ENCODE data around the gene INTS2.
A peak's percentile ranks its signal among the peaks of the same experiment; 100 is the strongest.
"Not testable (repeated sequence)": the region's sequence is repeated elsewhere in the genome, so short reads cannot be mapped to it uniquely, and the experiment has no call there.

INTS2 gene

DNA sequence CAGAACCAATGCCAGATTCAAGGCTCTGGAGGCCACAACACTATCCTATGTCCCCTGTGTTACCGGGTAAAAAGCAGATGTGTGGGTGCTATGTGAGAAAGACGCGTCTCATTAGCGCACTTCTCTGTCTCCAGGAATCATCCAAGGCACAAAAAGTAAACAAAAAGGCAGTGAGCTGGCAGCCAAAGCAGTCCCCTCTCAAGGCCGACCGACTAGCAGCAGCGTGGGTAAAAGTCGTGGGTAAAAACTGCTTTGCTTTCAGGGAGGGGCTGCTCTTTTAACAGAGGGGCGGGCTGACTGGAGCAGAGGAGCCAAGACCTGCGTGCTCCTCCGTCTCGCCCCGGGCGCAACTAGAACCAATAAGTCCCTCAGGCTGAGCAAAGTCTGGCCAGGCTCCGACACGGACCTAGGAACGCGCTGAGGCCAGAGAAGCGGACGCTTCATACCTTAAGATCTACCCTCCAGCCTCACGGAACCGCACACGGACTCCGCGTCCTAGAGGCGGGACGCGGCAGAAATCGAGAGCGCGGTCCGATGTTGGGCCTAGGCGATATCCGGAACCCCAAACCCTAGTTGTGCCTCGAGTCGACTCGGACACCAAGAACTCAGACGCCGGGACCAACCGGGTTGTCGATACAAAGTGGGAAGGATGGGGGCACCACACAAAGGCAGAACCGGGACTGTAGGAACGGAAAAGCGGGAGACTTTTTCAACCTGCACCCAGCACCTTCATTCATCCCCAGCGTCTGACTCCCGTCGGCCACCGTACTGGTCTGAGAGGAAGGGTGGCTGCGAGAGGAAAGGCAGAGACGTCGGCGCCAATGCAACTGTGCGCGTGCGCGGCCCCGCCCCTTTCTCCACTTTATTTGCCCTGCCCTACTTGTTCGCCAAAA, at the start of gene INTS2:
INTS2 (minus strand) TSS at position 775 of the 893 bp plus-strand sequence. CDS start 1,338 bp downstream, outside the sequence.
- DNase-seq (ENCODE audit: low read depth), result peak; percentile 95

GRCh38 chr17:61974115-61974514, 46.3 kb upstream of the INTS2 start:
- DNase-seq (ENCODE audit: low read depth), result no peak

- no peak for DNase-seq (ENCODE audit: low read depth)
Measured at GRCh38 chr17:61972311-61972710, 44.5 kb upstream of the INTS2 start.

DNA sequence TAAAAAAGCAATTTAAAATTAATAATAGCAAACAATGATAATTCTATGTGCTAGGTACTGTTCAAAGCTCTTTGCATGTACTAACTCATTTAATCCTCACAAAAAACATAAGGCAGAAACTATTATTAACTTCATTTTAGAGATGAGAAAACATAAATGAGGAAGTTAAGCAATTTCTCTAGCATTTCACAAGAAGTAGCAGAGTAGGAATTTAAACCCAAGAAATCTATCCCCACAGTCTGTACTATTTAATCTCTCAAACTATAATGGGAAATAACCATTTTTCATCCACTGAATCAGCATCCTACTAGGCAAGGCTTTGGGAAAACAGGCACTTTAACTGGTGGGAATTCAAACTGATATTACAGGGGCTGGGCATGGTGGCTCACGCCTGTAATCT, 42.2 kb upstream of the INTS2 start:
- no peak for DNase-seq (ENCODE audit: low read depth)

DNA sequence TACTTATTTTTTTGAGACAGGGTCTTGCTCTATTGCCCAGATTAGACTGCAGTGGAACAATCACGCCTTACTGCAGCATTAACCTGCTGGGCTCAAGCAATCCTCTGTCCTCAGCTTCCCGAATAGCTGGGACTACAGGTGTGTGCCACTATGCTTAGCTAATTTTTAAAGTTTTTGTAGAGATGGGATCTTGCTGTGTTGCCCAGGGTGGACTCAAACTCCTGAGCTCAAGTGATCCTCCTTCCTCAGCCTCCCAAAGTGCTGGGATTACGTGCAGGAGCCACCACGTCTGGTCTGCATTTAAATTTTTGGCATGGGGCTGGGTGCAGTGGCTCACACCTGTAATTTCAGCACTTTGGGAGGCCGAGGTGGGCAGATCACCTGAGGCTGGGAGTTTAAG, 41.0 kb upstream of the INTS2 start:
- DNase-seq (ENCODE audit: low read depth), result no peak

- DNase-seq (ENCODE audit: low read depth), result peak; percentile 3
Measured at GRCh38 chr17:61967729-61968128, 39.9 kb upstream of the INTS2 start.

DNA sequence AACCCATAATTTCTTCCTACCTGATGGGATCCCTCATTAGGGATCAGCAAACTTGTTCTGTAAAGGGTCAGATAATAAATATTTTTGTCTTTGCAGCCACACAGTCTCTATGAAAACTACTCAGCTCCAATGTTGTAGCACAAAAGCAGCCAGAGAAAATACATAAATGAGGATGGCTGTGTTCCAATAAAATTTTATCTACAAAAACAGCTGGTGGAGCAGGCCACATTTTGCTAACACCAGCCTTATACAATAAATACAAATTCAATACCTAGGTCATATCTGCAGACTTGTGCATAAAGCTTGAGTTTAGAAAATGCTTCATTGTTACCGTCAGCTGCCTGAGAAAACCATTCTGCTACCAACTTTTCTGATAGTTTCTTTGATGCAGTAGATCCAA, 38.4 kb upstream of the INTS2 start:
- DNase-seq (ENCODE audit: low read depth), result no peak

DNA sequence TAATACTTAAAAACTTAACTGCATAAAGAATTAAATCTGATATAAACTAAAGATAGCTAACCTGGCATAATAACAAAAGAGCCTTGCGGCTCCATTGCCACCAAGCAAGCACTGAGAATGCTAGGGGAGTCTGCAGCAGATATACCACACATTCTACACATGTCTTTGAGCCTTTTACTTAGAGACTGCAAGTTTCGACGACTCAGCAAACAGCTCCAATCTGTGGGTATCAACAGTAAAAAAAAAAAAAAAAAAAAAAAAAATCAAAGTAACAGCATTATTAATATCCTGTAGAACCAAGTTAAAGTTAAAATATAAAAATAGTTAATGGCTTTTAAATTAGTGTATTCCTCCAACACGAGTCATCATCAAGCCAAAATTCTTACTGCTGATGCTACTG, 27.8 kb upstream of the INTS2 start:
- DNase-seq (ENCODE audit: low read depth), result peak; percentile 39

DNA sequence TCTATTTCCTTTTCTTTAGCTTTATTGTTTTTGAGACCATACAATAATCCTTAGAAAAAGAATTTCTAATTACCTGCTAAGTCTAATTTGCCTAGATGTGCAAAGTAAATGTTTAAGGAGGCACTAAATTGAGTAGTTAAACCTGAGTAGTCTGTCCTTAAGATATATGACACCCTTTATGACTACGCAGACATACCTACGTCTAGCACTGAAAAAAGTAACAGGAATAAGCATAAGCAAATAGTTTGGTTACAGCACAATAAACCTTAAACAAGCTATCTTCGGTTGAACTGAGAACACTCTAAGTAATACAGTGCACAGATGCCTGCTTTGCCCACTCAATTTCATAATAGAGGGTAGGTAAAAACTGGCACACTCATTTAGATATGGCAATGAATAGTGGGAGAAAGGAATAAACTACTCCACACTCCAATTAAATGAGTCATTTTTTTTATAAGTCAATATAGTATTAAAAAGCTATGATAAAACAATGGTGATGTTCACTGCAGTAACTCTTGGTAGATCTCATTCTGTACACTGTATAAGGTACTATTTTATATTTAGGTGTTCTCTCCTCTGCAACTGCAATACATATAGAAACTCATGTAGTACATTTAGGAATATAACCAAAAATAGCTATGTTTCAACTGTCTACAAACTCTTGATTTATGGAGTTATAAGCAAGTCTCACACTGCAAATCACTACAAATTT, 19.7 kb upstream of the INTS2 start:
- DNase-seq (ENCODE audit: low read depth), result no peak

DNA sequence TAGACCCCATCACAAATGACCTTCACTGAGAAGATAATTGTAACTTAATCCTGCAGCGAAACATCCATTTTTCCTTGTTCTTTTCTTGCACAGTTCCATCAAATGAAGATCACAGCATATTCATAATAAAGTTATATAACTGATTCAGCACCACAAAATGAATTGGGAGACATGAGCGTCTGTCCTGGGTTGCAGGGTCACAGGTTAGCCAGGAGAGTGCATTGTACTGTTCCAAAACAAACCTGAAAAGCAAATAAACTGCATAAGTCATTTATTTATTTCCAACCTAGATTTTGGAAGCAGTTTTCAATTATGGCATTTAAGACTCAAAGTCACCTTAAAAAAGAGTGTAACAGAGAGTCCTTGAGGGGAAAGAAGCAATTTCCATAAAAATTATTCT, 18.6 kb upstream of the INTS2 start:
- no peak for DNase-seq (ENCODE audit: low read depth)

- DNase-seq (ENCODE audit: low read depth), result no peak
Measured at GRCh38 chr17:61943117-61943516, 15.3 kb upstream of the INTS2 start.

DNA sequence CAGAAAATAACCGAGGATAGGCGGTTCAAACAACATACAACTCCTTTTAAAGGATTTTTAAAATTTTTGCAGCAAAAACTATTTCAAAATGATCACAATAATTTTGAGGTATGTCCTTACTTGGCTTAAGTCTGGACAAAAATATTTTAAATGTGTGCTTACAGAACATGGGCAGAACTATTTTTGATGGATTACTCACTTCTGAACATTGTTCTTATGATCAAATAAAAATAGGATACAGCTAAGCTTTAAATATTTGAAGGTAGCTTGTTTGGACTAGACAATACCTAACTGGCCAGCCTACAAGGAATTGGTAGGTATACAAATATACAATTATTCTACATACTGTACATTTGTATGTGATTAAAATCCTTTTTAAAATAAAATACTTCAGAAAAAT, 14.3 kb upstream of the INTS2 start:
- DNase-seq (ENCODE audit: low read depth), result no peak

DNA sequence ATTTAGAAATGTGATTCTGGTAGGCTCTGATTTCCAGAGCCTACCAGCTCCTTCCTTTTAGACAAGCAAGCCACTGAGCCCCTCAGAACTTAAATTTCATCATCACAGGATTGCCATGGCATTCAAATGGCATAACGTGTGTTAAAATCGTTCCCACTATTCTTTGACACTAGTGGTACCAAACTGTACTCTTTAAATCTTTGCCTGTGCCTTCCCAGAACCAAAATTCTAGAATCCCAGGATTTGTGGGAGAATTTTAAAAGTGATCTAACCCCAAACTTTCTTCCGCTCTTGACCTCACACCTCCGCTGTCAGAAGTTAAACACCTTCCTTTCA, 287 bp upstream of the INTS2 start:
- DNase-seq (ENCODE audit: low read depth), result no peak

- DNase-seq (ENCODE audit: low read depth), result peak; percentile 51
Measured at GRCh38 chr17:61926826-61927207, 965 bp downstream of the INTS2 start.

- not testable (repeated sequence) for DNase-seq (ENCODE audit: low read depth)
Measured at GRCh38 chr17:61915162-61915561, 12.6 kb downstream of the INTS2 start.

DNA sequence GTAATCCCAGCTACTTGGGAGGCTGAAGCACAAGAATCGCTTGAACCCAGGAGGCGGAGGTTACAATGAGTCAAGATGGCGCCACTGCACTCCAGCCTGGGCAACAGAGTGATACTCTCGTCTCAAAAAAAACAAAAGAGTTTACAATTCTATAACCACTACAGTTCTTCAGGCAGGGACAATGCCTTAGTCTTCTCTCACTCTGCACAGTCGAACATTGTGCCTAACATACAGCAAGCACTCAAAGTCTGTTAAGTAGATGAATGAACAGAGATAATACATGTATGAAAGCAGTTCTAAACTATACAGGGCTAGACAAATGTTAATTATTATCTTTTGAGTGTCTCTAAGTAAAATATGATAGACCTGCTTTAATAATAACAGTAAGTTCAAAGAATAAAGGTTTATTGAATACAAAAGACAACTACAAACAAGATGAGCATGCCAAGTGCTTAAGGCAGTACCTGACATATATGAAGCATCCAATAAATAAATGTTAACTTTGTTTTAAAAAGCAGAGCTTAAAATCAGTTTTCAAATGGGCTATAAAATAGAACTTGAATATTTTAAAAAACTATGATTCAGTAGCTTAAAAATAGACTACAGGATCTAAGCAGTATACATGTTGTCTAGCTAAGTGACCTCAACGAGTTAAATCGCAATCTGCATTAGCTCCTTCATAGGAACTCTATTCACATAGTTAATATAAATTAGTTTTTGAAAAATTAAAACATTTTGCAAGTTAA, 19.3 kb downstream of the INTS2 start:
- no peak for DNase-seq (ENCODE audit: low read depth)

DNA sequence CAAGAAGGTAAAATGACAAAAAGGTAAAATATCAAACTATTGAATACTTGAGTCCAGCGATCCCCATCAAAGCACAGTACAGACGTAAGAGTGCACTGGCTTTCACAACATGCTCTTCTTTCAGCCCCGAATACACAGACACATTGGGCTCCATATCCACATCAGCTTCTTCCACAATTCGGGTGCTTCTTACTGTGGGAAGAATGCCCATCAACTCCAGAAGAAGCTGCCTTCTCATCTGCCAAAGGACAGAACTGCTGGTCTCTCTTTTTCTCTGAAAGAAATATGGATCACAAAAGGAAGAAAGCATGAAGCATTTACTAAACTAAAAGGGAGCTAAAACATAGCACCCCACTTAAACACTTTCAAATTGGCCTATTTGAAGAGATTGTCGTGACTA, 20.4 kb downstream of the INTS2 start:
- no peak for DNase-seq (ENCODE audit: low read depth)

DNA sequence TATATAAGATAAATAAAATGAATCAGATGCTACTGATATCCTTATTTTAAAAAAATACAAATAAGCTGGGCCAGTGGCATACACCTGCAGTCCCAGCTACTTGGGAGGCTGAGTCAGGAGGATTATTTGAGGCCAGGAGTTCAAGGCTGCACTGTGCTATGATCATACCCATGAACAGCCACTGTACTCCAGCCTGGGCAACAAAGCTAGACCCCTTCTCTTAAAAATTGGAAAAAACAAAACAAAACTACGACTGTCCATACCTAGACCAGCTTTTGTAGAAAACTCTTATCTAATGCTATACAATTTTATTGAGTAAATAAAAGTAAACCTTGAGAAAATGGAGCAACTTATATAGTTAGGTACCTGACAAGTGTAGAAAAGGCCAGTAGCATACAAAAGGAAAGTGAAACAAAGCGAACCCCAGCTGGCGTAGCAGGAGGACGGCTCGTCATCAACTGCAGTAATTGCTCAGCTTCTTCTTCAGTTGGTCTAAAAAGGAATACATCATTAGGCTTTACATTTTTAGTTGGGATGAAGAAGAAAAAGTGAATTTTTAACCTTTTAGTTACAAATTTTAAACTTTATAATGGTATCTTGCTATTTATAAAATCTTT, 23.6 kb downstream of the INTS2 start:
- DNase-seq (ENCODE audit: low read depth), result no peak

GRCh38 chr17:61903251-61903650, 24.5 kb downstream of the INTS2 start:
- no peak for DNase-seq (ENCODE audit: low read depth)

- DNase-seq (ENCODE audit: low read depth), result no peak
Measured at GRCh38 chr17:61897548-61898180, 30.1 kb downstream of the INTS2 start.

DNA sequence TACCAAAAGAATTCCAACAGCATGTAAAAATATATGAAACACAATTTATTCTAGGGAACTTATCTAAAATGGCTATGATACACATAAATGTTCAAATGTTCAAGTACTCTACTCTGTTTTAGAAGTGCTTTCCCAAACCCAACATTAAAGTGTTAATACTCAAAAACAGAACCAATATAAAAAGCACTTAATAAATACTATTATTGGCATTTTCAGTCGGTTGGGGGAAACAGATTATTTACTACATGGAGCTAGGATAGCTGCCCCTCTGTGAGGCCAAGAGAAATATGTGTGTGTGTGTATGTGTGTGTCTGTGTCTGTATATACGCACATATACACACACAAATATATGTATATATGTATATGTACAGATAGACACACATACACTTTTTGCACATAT, 32.4 kb downstream of the INTS2 start:
- no peak for DNase-seq (ENCODE audit: low read depth)

DNA sequence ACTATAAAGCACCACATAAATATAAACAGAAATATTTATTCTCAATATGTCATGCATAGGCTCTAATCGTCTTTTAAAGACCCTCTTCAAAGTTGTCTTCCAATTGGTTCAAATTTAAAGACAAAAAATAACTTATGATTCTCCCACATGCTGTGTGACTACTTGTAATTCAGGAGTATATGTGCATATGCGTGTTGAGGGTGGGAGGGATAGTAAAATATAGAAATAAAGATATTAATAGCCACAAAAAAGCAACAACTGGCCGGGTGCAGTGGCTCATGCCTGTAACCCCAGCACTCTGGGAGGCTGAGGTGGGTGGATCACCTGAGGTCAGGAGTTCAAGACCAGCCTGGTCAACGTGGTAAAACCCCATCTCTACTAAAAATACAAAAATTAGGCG, 33.5 kb downstream of the INTS2 start:
- DNase-seq (ENCODE audit: low read depth), result not testable (repeated sequence)
